K562 (cell line): ENCODE data around the gene SKAP2. TPM values are rescaled to one million over a fixed set of nuclear protein-coding genes. Genes with fewer than 3 reads are reported as not detected.

ENCODE experiments used
- ATAC-seq: fragments of 200-7000 bp; cut with Tn5 transposase; 3 replicates; pipeline ENCODE4 v1.9.1; 2020; ENCODE audit warnings: moderate library complexity
- BruUV-seq: library from RNA; stranded (reverse); fragments of 400-500 nt; replicated peaks from 2 replicates; lab custom pipeline; 2021; lab: Mats Ljungman, UMichigan
- CTCF ChIA-PET: fragments of 300-600 bp; formaldehyde crosslinking; extraction: SDS; loops from one replicate; lab custom pipeline; 2021; ENCODE audit warnings: low intra/inter-chr PET ratio; lab: Yijun Ruan, JAX
- POLR2A ChIA-PET: fragments of 300-600, 350-650 bp; sonication (Branson Sonifier 250); formaldehyde crosslinking; extraction: SDS; loops from one replicate; lab custom pipeline; 2021; ENCODE audit warnings: antibody characterized with exemption, inconsistent platforms; lab: Yijun Ruan, JAX
- DNase-seq, 4 experiments: peaks; one replicate each; pipeline versions ENCODE4 v3.0.0 to v3.0.0-alpha.2; 2011 to 2018; ENCODE audit warnings: low spot score in 3 of 4, mixed read lengths in 3 of 4; ENCODE audit errors: extremely low read depth in 1 of 4
- FAIRE-seq: peaks from 2 replicates; lab custom pipeline; 2011; peaks lifted over from hg19 to GRCh38; lab: Jason Lieb, UNC
- H2AFZ ChIP-seq: 2 replicates; pipeline ENCODE4 v1.6.0; 2011; ENCODE audit warnings: low read depth, low read length, control low read depth, inconsistent platforms
- H3K27ac ChIP-seq: fragments of 200-600 bp; 3 replicates; pipeline ENCODE4 v1.8.0; 2011; ENCODE audit warnings: low read depth, mild to moderate bottlenecking, control low read depth, inconsistent platforms, low read length, moderate library complexity, mixed read lengths; ENCODE audit errors: extremely low read depth
- H3K27me3 ChIP-seq, 2 experiments: fragments of 300-600 bp in 1 of 2; 2 replicates in 1 of 2; 3 replicates in 1 of 2; pipeline versions ENCODE4 v1.6.0 to v1.8.0; 2011; ENCODE audit warnings: inconsistent platforms in 2 of 2, low read length in 2 of 2, mild to moderate bottlenecking in 1 of 2, mixed read lengths in 1 of 2, moderate library complexity in 1 of 2; ENCODE audit not compliant: control insufficient read depth in 2 of 2, insufficient read depth in 2 of 2
- H3K36me3 ChIP-seq: fragments of 300-600 bp; 3 replicates; pipeline ENCODE4 v1.8.0; 2011; ENCODE audit warnings: mild to moderate bottlenecking, low read length, inconsistent platforms; ENCODE audit not compliant: control insufficient read depth, insufficient read depth
- H3K4me1 ChIP-seq, 2 experiments: fragments of 200-600 bp in 1 of 2; replicated peaks in 1 of 2; 2 replicates in 1 of 2; 3 replicates in 1 of 2; pipeline versions ENCODE4 v1.5.1 to v1.8.0; 2011; ENCODE audit warnings: inconsistent platforms in 2 of 2, low read length in 2 of 2, mild to moderate bottlenecking in 1 of 2, mixed read lengths in 1 of 2, moderate library complexity in 1 of 2; ENCODE audit not compliant: control insufficient read depth in 2 of 2, insufficient read depth in 2 of 2
- H3K4me2 ChIP-seq: 2 replicates; pipeline ENCODE4 v1.6.1; 2011; ENCODE audit warnings: low read length, control low read depth, inconsistent platforms, mixed read lengths; ENCODE audit not compliant: insufficient read depth
- H3K4me3 ChIP-seq: fragments of 200-600 bp; sonication (generic), shearing (Covaris generic); 2 replicates; pipeline ENCODE4 v1.5.1; 2016; ENCODE audit warnings: control low read depth, inconsistent platforms
- H3K79me2 ChIP-seq: fragments of 200-600 bp; 3 replicates; pipeline ENCODE4 v1.8.0; 2011; ENCODE audit warnings: low read length, inconsistent platforms; ENCODE audit not compliant: control insufficient read depth, insufficient read depth
- H3K9ac ChIP-seq, 2 experiments: 2 replicates each; pipeline versions ENCODE4 v1.6.0 to v1.6.1; 2011; ENCODE audit warnings: low read depth in 2 of 2, low read length in 2 of 2, control low read depth in 1 of 2, inconsistent platforms in 1 of 2, mild to moderate bottlenecking in 1 of 2, mixed read lengths in 1 of 2; ENCODE audit not compliant: insufficient read depth in 1 of 2
- H3K9me1 ChIP-seq: one replicate; pipeline ENCODE4 v1.6.0; 2011; ENCODE audit warnings: inconsistent platforms, mild to moderate bottlenecking, low read length, moderate library complexity; ENCODE audit not compliant: control insufficient read depth, insufficient read depth
- H3K9me3 ChIP-seq: replicated peaks from 2 replicates; pipeline ENCODE4 v1.5.1; 2011; ENCODE audit warnings: low read depth, low read length, inconsistent platforms; ENCODE audit not compliant: control insufficient read depth, insufficient read depth
- H4K20me1 ChIP-seq: replicated peaks from 2 replicates; pipeline ENCODE4 v1.6.1; 2011; ENCODE audit warnings: low read length, inconsistent platforms, mixed read lengths; ENCODE audit not compliant: control insufficient read depth, insufficient read depth
- ARID2 ChIP-seq: fragments of 450-650 bp; IDR thresholded peaks from 2 replicates; pipeline ENCODE4 v1.6.1; 2017; ENCODE audit warnings: antibody characterized with exemption, mild to moderate bottlenecking
- BRF1 ChIP-seq: IDR thresholded peaks from 3 replicates; pipeline ENCODE4 v1.6.1; 2011; ENCODE audit warnings: borderline replicate concordance, mild to moderate bottlenecking; ENCODE audit not compliant: insufficient read length; ENCODE audit errors: extremely low read depth
- CBX3 ChIP-seq, 2 experiments: IDR thresholded peaks; 1 replicate in 1 of 2; 2 replicates in 1 of 2; pipeline ENCODE4 v1.6.1; 2012; ENCODE audit warnings: inconsistent platforms in 2 of 2, low read length in 2 of 2, borderline replicate concordance in 1 of 2, control low read depth in 1 of 2
- CREB1 ChIP-seq, 2 experiments: sonication (generic) in 1 of 2; formaldehyde crosslinking in 1 of 2; IDR thresholded peaks; 2 replicates each; pipeline versions ENCODE4 v1.6.1 to v1.8.0; 2012 to 2022; ENCODE audit warnings: inconsistent platforms in 1 of 2, mild to moderate bottlenecking in 1 of 2, missing genetic modification reagents in 1 of 2, moderate library complexity in 1 of 2
- DNMT1 ChIP-seq: fragments of 450-650 bp; IDR thresholded peaks from 2 replicates; pipeline ENCODE4 v1.6.1; 2016; ENCODE audit warnings: antibody characterized with exemption, mild to moderate bottlenecking
- MNT ChIP-seq, 2 experiments: fragments of 450-650 bp; conservative IDR thresholded peaks; 2 replicates each; pipeline ENCODE4 v1.6.1; 2017; ENCODE audit warnings: mild to moderate bottlenecking in 2 of 2, moderate library complexity in 2 of 2
- NCOA4 ChIP-seq: fragments of 450-650 bp; IDR thresholded peaks from 2 replicates; pipeline ENCODE4 v1.6.1; 2018; ENCODE audit warnings: mild to moderate bottlenecking; ENCODE audit not compliant: partially characterized antibody
- NR2F6 ChIP-seq: fragments of 450-650 bp; formaldehyde crosslinking; IDR thresholded peaks from 2 replicates; pipeline ENCODE4 v1.4.0; 2020; ENCODE audit warnings: mild to moderate bottlenecking
- SP1 ChIP-seq: sonication (generic); formaldehyde crosslinking; IDR thresholded peaks from 2 replicates; pipeline ENCODE4 v1.8.1; 2022; ENCODE audit warnings: mild to moderate bottlenecking, missing genetic modification reagents
- ZKSCAN1 ChIP-seq: fragments of 150-350 bp; IDR thresholded peaks from 2 replicates; pipeline ENCODE4 v1.6.1; 2016; ENCODE audit warnings: low read depth, low read length
- ZNF589 ChIP-seq: fragments of 200-800 bp; sonication (Bioruptor generic); IDR thresholded peaks from 2 replicates; pipeline ENCODE4 v1.6.1; 2016; ENCODE audit warnings: low read depth, missing genetic modification characterization, missing compliant biosample characterization
- ZNF696 ChIP-seq: fragments of 250-450 bp; sonication (Bioruptor Pico); conservative IDR thresholded peaks from 2 replicates; pipeline ENCODE4 v1.4.0; 2020; ENCODE audit warnings: mild to moderate bottlenecking, moderate library complexity
- WGBS: fragments of 100-300 bp; shearing (Covaris generic); methylation state at CpG from one replicate; pipeline ENCODE4 v1.1.6; 2016; ENCODE audit warnings: low coverage, mixed read lengths; ENCODE audit not compliant: insufficient coverage; ENCODE audit errors: missing lambda C conversion rate; 5-methylcytosine and 5-hydroxymethylcytosine counted together
- in situ Hi-C: fragments of 300-500 bp; cut with MboI; formaldehyde crosslinking; loops from 4 replicates; pipeline ENCODE4 v1.15.0; 2018; ENCODE audit warnings: inconsistent platforms, mixed read lengths
- intact Hi-C: fragments of 100-400 bp; cut with micrococcal nuclease; formaldehyde crosslinking; loops from 2 replicates; pipeline ENCODE4 v1.14.2; 2022
- polyA plus RNA-seq, 8 experiments: library from polyadenylated mRNA; depleted of rRNA in 4 of 8; stranded (reverse) in 5 of 8; unstranded in 3 of 8; fragments of >200 nt; fragmentation: Nextera tagmentation in 2 of 8; fragmentation: Illumina TruSeq in 1 of 8; extraction: Ambion mirVana in 2 of 8; extraction: Trizol in 1 of 8; gene quantifications; 2 replicates each; pipeline versions ENCODE4 v1.2.1 to v1.2.3, GENCODE V29; 2011 to 2014; ENCODE audit warnings: inconsistent platforms in 1 of 8, missing spikeins in 1 of 8
- total RNA-seq, 7 experiments: library from RNA; depleted of rRNA in 6 of 7; stranded (reverse); fragments of >200 nt in 6 of 7; fragmentation: Illumina TruSeq in 2 of 7; extraction: Trizol in 2 of 7; gene quantifications; 2 replicates each; pipeline versions ENCODE4 v1.2.1 to v1.2.3, GENCODE V29; 2011 to 2021; ENCODE audit warnings: low replicate concordance in 1 of 7
- TF ChIP-seq, protein P1 (sequence below): fragments of 450-650 bp; IDR thresholded peaks from 2 replicates; pipeline ENCODE4 v1.6.1; 2016; ENCODE audit warnings: low read depth, mild to moderate bottlenecking, moderate library complexity
- TF ChIP-seq, protein P2 (sequence below): fragments of 200-800 bp; sonication (Bioruptor generic); IDR thresholded peaks from 2 replicates; pipeline ENCODE4 v1.6.1; 2017; ENCODE audit warnings: missing genetic modification characterization, missing compliant biosample characterization

The SKAP2 gene
- total and polyA plus RNA-seq, 9 of the 15 experiments (the other 6 are each of a cell fraction or from before 2014, with no cell fraction given): 4.2 to 11.7 (median 8.3) TPM

GRCh38 chr7:26704036-26704435 is 160.4 kb downstream of the SKAP2 start:
- POLR2A ChIA-PET: no interaction called here
- H3K9me1 ChIP-seq: no peaks in the 10 kb centered on the region
- H3K9ac ChIP-seq: no peak overlapping the region
- no peaks in the 10 kb centered on the region for H4K20me1 ChIP-seq
- no peak overlapping the region for H3K4me3 ChIP-seq
- ATAC-seq (no peak), FAIRE-seq (no peak), DNase-seq (no peak)
- H3K36me3 ChIP-seq: no peaks in the 10 kb centered on the region
- no peaks in the 10 kb centered on the region for H3K4me1 ChIP-seq
- no peak overlapping the region for H3K27ac ChIP-seq
- no peaks in the 10 kb centered on the region for H3K27me3 ChIP-seq
- 0% methylated on average over 1 of the region's 1 CpG for WGBS
- CTCF ChIA-PET: no interaction called here
- in situ Hi-C loops: no loop called here
- no peaks in the 10 kb centered on the region for H3K9me3 ChIP-seq
- no peaks in the 10 kb centered on the region for H3K79me2 ChIP-seq
- no peak overlapping the region for H3K4me2 ChIP-seq
- no TSS peak for BruUV-seq
- intact Hi-C loops: no loop called here
- no peak overlapping the region for H2AFZ ChIP-seq
- TF ChIP-seq ZNF589 (no peak), CREB1 (IDR thresholded peaks at IDR 0.05) (no peak), CREB1 (CRISPR knock-in tag; IDR thresholded peaks at IDR 0.05) (no peak), MNT (conservative IDR thresholded peaks at IDR 0.05) (no peak), BRF1 (no peak), CBX3 (IDR thresholded peaks at IDR 0.05; ENCODE audit: borderline replicate concordance in 1 of 2, low read length in 2 of 2) (no peak), DNMT1 (no peak), SP1 (no peak), ZKSCAN1 (no peak), NCOA4 (no peak), NR2F6 (CRISPR knock-in tag) (no peak), ARID2 (no peak), ZNF696 (no peak)
- TF ChIP-seq, protein P1, sequence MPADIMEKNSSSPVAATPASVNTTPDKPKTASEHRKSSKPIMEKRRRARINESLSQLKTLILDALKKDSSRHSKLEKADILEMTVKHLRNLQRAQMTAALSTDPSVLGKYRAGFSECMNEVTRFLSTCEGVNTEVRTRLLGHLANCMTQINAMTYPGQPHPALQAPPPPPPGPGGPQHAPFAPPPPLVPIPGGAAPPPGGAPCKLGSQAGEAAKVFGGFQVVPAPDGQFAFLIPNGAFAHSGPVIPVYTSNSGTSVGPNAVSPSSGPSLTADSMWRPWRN: no peak
- TF ChIP-seq, protein P2, sequence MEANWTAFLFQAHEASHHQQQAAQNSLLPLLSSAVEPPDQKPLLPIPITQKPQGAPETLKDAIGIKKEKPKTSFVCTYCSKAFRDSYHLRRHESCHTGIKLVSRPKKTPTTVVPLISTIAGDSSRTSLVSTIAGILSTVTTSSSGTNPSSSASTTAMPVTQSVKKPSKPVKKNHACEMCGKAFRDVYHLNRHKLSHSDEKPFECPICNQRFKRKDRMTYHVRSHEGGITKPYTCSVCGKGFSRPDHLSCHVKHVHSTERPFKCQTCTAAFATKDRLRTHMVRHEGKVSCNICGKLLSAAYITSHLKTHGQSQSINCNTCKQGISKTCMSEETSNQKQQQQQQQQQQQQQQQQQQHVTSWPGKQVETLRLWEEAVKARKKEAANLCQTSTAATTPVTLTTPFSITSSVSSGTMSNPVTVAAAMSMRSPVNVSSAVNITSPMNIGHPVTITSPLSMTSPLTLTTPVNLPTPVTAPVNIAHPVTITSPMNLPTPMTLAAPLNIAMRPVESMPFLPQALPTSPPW (CRISPR knock-in tag): no peak
